ENCODE results near the gene TSSK6. TPM values are rescaled to one million over a fixed set of nuclear protein-coding genes. Genes with fewer than 3 reads are reported as not detected.

TSSK6 gene
- total and polyA plus RNA-seq, 11 donors = 0.28 to 1.0 (median 0.54) TPM

DNA sequence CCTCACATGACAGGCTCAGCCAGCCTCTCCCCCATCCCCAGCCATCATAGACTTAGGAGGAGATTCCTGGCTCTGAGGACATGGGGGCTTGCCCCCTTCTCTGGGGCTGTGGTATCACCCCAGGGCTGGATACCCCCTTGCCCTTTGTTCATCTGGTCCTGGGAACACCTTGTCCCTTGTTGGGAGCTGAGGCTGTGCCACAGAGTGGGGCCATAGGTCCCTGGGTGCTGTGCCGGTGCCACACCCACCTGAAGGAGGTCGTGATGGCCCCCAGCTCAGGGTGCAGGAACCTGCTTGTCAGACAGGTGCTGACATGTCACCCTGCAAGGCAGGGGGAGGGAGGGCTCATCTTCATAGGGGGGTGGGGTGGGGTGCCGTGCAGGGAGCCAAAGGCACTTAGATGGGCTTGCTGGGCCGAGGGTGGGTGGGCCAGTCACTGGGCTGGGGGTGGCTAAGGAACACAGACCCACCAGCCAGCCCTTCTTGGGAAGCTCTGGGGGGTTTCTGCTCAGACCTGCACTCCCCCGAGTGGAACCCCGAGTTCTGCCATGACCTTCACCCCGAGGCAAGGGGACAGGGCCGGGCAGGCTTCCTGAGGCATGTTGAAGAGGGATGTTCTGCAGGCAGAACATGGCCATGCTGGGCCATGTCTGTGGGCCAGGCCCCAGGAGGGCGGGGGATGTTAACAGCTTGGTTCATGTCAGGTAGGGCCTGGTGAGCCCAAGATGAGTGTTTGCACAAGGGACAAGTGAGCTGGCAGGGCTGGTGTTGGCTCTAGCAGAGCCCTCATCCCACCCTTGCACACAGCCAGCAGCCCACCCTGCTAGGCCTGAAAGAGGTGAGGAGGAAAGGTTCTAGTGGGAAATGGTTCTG lies 28.0 kb downstream of the TSSK6 start:
- TF ChIP-seq POLR2A (IDR thresholded peaks at IDR 0.05) = no peak
- no peak for TF ChIP-seq CTCF (IDR thresholded peaks at IDR 0.05)
- peaks cover 10 to 73% (median 49%) of the 10 kb centered on the region in 12 donors for H3K4me1 ChIP-seq
- 75 to 81% (median 80%) methylated on average over 7 to 9 of the region's 9 CpGs for WGBS, 4 donors
- DNase-seq = peak in 1 of 5 donors; percentile 52
- H3K9me3 ChIP-seq = no peaks in the 10 kb centered on the region
- H3K27me3 ChIP-seq = no peaks in the 10 kb centered on the region
- ATAC-seq = no peak
- H3K4me3 ChIP-seq = no peak overlapping the region
- intact Hi-C loops (cut with DNase I) = loop anchor here in 2 of 10 donors (5.0 to 10.0 kb wide), 3 partner anchors 80 to 343 kb away; partner anchors contain the start of gene GATAD2A (in 1 of the 2)
- H3K27ac ChIP-seq = peak overlapping the region in 3 of 12 donors; percentile 70 to 94 (median 71)
- H3K36me3 ChIP-seq = peaks cover 0 to 33% (median 1%) of the 10 kb centered on the region in 9 donors

DNA sequence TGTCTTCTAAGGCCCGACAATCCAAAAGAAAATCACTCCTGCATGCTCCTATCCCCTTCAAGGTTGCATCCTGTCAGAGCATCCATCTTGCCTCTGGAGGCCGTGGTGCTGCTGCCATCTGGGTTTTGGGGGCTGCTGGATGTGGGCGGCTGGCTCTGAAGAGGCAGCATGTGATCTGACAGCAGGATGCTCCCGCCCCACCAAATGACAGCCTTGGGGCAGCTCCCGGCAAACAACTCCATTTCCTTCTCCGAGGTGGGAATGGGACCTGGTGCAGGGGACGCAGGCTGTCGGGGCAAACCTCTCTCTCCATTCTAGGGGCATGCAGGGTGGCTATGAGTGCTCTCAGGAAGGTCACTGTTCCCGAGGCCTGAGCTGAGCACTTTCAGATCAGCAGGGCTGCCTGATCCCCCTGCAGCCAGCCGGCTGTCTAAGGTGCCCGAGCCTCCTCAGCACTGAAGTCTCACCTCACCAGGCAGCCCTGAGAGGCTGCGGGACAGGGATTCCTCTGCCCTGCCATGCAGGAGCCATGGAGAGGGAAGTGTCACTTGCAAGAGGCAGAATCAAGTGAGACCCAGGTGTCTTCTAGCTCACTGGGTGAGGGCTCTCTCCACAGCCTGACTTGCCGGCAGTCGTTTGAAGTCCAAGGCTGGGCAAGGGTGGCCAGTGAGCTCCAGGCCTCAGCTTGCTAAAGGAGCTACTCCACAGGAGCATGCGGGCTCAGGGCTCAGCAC lies 28.8 kb downstream of the TSSK6 start:
- Histone ChIP-seq H3K27ac (no peak overlapping the region), H3K36me3 (peaks cover 0 to 28% (median 0%) of the 10 kb centered on the region in 9 donors), H3K4me3 (no peak overlapping the region), H3K27me3 (no peaks in the 10 kb centered on the region), H3K9me3 (no peaks in the 10 kb centered on the region), H3K4me1 (peaks cover 10 to 73% (median 49%) of the 10 kb centered on the region in 12 donors)
- TF ChIP-seq POLR2A (IDR thresholded peaks at IDR 0.05) (no peak), CTCF (IDR thresholded peaks at IDR 0.05) (no peak)
- ATAC-seq (no peak), DNase-seq (peak in 1 of 5 donors; percentile 60)
- intact Hi-C loops (cut with DNase I) = loop anchor here in 3 of 10 donors (1.0 to 10.0 kb wide), 4 partner anchors 79 to 342 kb away; partner anchors contain the start of gene GATAD2A (in 1 of the 3)
- WGBS, 4 donors = 75 to 85% (median 80%) methylated on average over 8 to 15 of the region's 15 CpGs

DNA sequence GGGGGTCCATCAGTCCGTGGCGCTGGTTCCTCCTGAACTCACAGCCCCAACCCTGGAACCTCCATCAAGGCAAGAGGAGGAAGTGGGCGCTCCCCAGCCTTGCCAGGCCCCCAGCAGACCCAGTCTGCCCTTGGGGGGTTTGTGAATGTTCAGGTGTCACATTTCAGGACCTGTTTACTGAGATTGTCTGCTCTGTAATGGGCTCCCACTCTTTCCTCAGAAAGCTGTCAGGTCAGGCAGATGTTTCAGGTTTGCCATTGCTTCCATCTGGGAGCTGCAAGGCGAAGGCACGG lies 29.4 kb downstream of the TSSK6 start:
- H3K4me1 ChIP-seq = peaks cover 10 to 73% (median 49%) of the 10 kb centered on the region in 12 donors
- TF ChIP-seq POLR2A (IDR thresholded peaks at IDR 0.05) (no peak), CTCF (IDR thresholded peaks at IDR 0.05) (no peak)
- intact Hi-C loops (cut with DNase I) = loop anchor here in 3 of 10 donors (1.0 to 10.0 kb wide), 4 partner anchors 79 to 341 kb away; partner anchors contain the start of gene GATAD2A (in 1 of the 3)

More for the DNA sequence above, 29.4 kb downstream of the TSSK6 start:
- no peak for ATAC-seq
- H3K27ac ChIP-seq = peak overlapping the region in 2 of 12 donors; percentile 4 to 18
- H3K4me3 ChIP-seq = no peak overlapping the region
- H3K9me3 ChIP-seq = no peaks in the 10 kb centered on the region
- WGBS, 4 donors = 90 to 95% (median 92%) methylated on average over 5 of the region's 5 CpGs
- DNase-seq = no peak
- no peaks in the 10 kb centered on the region for H3K27me3 ChIP-seq
- H3K36me3 ChIP-seq = peaks cover 0 to 32% (median 0%) of the 10 kb centered on the region in 9 donors
